Measurements from ENCODE around the gene SLC2A13. TPM values are rescaled to one million over a fixed set of nuclear protein-coding genes. Genes with fewer than 3 reads are reported as not detected.
A peak's percentile ranks its signal among the peaks of the same experiment; 100 is the strongest.

SLC2A13 gene
- total RNA-seq, 1 donor from 2014 or later = 3.9 TPM

GRCh38 chr12:40012711-40013110, 93.2 kb downstream of the SLC2A13 start:
- Histone ChIP-seq H3K4me3 (ENCODE audit: low read depth, low read length) (no peak overlapping the region), H3K27me3 (ENCODE audit: control insufficient read depth, insufficient read depth, low read length) (no peaks in the 10 kb centered on the region), H3K36me3 (ENCODE audit: control insufficient read depth, insufficient read depth, low read length) (no peaks in the 10 kb centered on the region)
- no peak for TF ChIP-seq CTCF (IDR thresholded peaks at IDR 0.05; ENCODE audit: insufficient read depth, low read length, severe bottlenecking)
- DNase-seq (ENCODE audit: low read depth) (no peak), FAIRE-seq (no peak)

- Histone ChIP-seq H3K36me3 (ENCODE audit: control insufficient read depth, insufficient read depth, low read length) (no peaks in the 10 kb centered on the region), H3K4me3 (ENCODE audit: low read depth, low read length) (no peak overlapping the region), H3K27me3 (ENCODE audit: control insufficient read depth, insufficient read depth, low read length) (no peaks in the 10 kb centered on the region)
- FAIRE-seq (no peak), DNase-seq (ENCODE audit: low read depth) (no peak)
- no peak for TF ChIP-seq CTCF (IDR thresholded peaks at IDR 0.05; ENCODE audit: insufficient read depth, low read length, severe bottlenecking)
These were observed 94.1 kb downstream of the SLC2A13 start for GRCh38 chr12:40011775-40012129.

- TF ChIP-seq CTCF (IDR thresholded peaks at IDR 0.05; ENCODE audit: insufficient read depth, low read length, severe bottlenecking) = peak; percentile 68
- Histone ChIP-seq H3K4me3 (ENCODE audit: low read depth, low read length) (no peak overlapping the region), H3K36me3 (ENCODE audit: control insufficient read depth, insufficient read depth, low read length) (no peaks in the 10 kb centered on the region), H3K27me3 (ENCODE audit: control insufficient read depth, insufficient read depth, low read length) (no peaks in the 10 kb centered on the region)
- peak; percentile 66 for DNase-seq (ENCODE audit: low read depth)
- FAIRE-seq = no peak
These were observed 94.7 kb downstream of the SLC2A13 start for GRCh38 chr12:40010899-40011774.

- Histone ChIP-seq H3K27me3 (ENCODE audit: control insufficient read depth, insufficient read depth, low read length) (no peaks in the 10 kb centered on the region), H3K36me3 (ENCODE audit: control insufficient read depth, insufficient read depth, low read length) (no peaks in the 10 kb centered on the region), H3K4me3 (ENCODE audit: low read depth, low read length) (no peak overlapping the region)
- DNase-seq (ENCODE audit: low read depth) (no peak), FAIRE-seq (no peak)
- TF ChIP-seq CTCF (IDR thresholded peaks at IDR 0.05; ENCODE audit: insufficient read depth, low read length, severe bottlenecking) = no peak
These were observed 103.4 kb downstream of the SLC2A13 start for GRCh38 chr12:40002178-40003169.

- no peak for DNase-seq (ENCODE audit: low read depth)
- Histone ChIP-seq H3K36me3 (ENCODE audit: control insufficient read depth, insufficient read depth, low read length) (no peaks in the 10 kb centered on the region), H3K27me3 (ENCODE audit: control insufficient read depth, insufficient read depth, low read length) (no peaks in the 10 kb centered on the region), H3K4me3 (ENCODE audit: low read depth, low read length) (no peak overlapping the region)
- TF ChIP-seq CTCF (IDR thresholded peaks at IDR 0.05; ENCODE audit: insufficient read depth, low read length, severe bottlenecking) = no peak
- no peak for FAIRE-seq
These were observed 104.5 kb downstream of the SLC2A13 start for GRCh38 chr12:40001406-40001805.
